GM21390 (cell line): ENCODE measurements around the gene TTLL3.
"Not testable (repeated sequence)": the region's sequence is repeated elsewhere in the genome, so short reads cannot be mapped to it uniquely, and the experiment has no call there.

ENCODE experiments used
- ATAC-seq: cut with Tn5 transposase; IDR thresholded peaks from one replicate; pipeline ENCODE4 v1.9.1; 2021; ENCODE audit not compliant: unreplicated experiment

The TTLL3 gene

GRCh38 chr3:9837701-9838582, 27.9 kb downstream of the TTLL3 start:
- no peak for ATAC-seq

- ATAC-seq, result no peak
These were observed 28.8 kb downstream of the TTLL3 start for GRCh38 chr3:9838856-9839255.

DNA sequence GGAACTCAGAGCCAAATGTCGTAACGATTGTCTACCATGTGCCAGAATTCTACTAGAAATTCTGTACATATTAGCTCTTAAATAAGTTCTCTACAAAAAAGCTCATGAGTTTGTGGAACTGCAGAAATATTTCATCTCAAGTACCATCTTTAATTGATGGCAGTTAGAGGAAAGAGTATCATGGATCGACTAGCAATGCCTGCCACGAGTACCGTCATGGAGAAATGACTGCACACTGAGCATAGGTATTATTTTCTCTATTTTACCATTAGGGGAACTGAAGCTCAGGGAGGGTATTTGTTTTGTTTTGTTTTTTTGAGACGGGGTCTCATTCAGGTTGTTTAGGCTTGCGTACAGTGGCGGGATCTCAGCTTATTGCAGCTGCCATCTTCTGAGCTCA, 31.0 kb downstream of the TTLL3 start:
- ATAC-seq, result no peak

DNA sequence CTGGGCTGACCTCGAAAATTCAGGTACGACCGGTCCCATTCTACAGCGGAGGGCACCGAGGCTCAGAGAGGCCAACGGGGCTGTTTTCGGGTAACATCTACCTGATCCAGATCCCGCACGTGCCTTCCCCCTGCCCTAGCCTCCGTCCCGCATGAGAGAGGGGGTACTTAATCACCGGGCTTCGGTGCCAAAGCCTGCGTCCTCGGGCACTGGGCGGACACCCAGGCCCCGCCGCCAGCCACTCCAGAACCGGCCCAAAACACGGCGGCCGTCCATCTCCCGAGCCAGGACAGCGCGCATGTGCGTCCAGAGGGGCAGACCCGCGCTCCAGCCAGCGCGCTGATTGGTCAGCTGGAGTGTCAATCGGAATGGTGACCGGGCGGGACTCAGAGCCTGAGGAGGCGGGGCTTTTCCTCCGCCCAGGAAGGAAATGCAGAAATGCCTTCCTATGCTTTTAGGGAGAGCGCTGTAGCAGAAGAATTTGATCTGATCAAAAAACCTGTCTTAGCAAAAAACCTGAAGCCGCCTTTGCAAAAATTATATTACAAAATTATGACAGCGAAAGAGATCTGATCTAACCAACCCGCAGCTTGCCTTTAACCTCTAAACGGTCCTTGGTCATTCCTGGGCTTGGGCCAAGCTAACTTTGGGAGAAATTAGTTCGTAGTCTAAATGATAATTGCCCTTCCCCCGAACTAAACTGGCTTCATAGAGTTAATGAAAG, 33.8 kb downstream of the TTLL3 start, which contains the start of gene RPUSD3:
Gene RPUSD3 (minus strand): TSS at position 294 of the 724 bp plus-strand sequence. CDS start 18 bp downstream, at position 276.
- peak; percentile 98 for ATAC-seq

GRCh38 chr3:9846231-9846630, 36.2 kb downstream of the TTLL3 start:
- no peak for ATAC-seq

DNA sequence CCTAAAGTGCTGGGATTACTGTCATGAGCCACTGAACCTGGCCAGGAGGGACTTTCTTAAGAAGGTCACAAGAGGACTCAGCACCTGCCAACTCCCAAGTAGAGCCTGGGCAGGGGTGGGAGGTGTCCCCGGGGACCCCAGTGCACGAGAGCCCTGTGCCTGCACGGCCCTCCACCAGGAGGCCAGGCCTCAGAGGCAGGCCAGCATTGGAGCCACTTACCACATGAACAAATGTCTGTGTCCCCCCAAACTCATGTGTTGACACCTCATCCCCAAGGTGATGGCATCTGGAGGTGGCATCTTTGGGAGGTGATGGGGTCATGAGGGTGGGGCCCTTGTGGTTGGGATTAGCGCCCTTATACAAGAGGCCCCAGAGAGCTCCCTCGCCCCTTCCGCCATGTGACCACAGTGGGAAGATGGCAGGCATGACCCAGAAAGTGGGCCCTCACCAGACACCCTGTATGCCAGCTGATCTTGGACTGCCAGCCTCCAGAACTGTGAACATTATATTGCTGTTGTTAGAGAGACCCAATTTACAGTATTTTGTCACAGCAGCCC, 36.9 kb downstream of the TTLL3 start:
- ATAC-seq, result no peak

DNA sequence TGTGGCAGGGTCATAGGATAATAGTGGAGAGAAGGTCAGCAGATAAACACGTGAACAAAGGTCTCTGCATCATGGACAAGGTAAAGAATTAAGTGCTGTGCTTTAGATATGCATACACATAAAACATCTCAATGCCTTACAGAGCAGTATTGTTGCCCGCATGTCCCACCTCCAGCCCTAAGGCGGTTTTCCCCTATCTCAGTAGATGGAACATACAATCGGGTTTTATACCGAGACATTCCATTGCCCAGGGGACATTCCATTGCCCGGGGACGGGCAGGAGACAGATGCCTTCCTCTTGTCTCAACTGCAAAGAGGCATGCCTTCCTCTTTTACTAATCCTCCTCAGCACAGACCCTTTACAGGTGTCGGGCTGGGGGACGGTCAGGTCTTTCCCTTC, 37.8 kb downstream of the TTLL3 start:
- not testable (repeated sequence) for ATAC-seq

DNA sequence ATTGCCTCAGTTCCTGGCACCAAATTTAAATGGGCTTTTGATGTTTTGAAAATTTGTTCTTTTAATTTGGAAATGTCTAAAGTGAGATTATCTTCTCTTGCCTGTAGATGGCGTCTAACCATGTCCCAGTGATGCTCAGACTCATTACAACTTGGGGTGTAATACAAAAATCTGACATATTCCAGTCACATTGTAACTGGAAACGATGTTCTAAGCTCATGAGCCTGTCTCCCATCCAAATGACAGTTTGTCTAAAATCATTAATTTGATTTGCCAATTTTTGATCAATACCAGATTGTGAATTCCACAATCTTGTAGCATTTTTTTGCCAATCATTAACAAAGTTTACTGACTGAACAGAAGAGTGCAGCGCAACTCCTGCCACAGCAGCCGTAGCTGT, 38.8 kb downstream of the TTLL3 start:
- ATAC-seq, result not testable (repeated sequence)

DNA sequence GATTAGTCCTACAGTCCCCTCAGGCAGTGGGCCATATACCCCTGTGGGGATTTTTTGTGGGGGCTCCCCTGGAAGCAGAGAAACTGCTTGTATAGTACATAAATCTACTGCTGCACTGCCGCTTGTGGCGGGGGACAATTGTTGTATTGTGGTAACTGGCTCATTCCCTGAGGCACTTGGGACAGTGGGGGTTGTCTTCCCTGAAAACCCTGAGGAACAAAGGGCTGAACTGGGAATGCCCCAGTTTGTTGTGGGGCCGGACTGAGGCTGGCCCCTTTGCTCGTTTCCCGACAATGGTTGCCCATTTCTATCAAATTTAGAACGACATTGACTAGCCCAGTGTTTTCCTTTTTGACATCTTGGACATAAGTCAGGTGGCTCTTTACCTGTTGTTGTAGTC, 41.3 kb downstream of the TTLL3 start:
- not testable (repeated sequence) for ATAC-seq

DNA sequence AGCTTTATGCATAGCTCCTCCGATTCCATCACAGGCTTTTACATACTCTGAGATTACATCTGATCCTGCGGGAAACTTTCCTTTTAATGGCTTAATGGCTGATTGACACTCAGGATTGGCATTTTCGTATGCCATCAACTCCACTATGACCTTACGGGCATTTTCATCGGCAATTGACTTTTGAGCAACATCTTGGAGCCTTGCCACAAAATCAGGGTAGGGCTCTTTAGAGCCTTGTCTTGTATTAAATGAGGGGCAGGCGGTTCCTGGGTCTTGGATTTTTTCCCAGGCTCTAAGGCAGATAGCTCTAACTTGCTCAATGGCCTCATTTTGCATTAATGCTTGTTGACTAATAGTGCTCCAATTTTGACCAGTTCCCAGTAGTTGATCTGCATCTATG, 41.9 kb downstream of the TTLL3 start:
- not testable (repeated sequence) for ATAC-seq

- no peak for ATAC-seq
These were observed 42.5 kb downstream of the TTLL3 start for GRCh38 chr3:9852528-9852927.

DNA sequence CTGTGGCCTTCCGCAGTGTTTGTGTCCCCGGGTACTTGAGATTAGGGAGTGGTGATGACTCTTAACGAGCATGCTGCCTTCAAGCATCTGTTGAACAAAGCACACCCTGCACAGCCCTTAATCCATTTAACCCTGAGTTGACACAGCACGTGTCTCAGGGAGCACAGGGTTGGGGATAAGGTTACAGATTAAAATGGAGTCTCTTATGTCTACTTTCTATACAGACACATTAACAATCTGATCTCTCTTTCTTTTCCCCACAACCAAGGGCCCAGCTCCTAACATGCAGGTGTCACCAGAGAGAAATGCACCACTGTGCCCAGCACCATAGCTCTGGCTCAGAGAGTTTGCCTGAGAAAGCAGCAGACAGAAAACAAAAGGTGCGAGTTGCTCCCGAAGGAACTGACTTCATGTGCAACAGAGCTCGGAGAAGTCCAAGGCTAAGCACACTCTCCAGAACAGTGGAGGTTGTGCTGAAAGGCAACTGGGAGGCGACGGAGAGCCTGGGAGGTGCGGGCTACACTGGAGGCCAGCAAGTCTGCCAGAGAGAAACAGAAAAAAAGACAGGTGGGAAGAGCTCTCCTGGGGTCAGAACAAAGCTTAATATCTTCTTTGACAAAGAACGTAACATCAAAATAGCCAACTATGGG, 44.4 kb downstream of the TTLL3 start:
- ATAC-seq, result not testable (repeated sequence)

DNA sequence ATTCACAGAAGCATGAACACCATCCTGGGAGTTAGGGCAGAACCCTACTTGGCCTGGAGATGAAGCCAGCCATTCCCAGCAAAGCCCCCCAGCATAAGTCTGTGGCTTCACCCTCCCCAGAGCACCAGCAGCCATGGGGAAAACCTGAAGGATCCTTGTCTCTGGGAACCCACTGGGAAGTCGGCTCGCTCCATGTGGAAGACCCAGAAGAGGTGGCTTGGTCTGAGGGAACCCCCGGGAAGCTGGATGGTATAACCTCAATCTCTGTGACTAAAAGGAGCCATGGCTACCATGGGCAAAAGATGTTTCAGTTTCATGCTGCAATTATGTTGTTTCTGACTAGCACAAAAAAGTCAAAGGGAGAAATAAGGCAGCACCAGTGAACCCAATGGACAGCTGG, 45.5 kb downstream of the TTLL3 start:
- ATAC-seq, result no peak

- no peak for ATAC-seq
These were observed 49.5 kb downstream of the TTLL3 start for GRCh38 chr3:9859530-9860025.

DNA sequence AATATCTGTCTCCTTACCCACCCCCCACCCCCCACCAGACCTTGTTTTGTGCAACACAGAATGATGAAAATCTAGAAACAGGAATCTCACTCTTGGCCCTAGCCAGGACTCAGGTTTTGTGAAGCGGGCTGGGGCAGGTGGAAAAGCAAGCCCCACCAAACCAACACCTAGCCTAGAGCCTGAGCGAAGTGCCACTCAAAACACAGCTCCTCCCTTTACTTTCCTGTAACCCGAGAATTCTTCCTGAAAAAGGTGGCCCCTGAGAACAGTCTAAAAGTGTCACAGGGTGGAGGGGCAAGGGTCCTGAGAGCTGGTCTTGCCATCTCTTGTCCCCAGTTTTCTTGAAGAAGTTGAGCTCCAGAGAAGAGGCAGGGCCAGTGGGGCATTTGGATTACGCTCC, 51.1 kb downstream of the TTLL3 start:
- ATAC-seq, result no peak

- no peak for ATAC-seq
These were observed 51.6 kb downstream of the TTLL3 start for GRCh38 chr3:9861626-9862130.

GRCh38 chr3:9862391-9863057, 52.5 kb downstream of the TTLL3 start:
- ATAC-seq, result no peak

DNA sequence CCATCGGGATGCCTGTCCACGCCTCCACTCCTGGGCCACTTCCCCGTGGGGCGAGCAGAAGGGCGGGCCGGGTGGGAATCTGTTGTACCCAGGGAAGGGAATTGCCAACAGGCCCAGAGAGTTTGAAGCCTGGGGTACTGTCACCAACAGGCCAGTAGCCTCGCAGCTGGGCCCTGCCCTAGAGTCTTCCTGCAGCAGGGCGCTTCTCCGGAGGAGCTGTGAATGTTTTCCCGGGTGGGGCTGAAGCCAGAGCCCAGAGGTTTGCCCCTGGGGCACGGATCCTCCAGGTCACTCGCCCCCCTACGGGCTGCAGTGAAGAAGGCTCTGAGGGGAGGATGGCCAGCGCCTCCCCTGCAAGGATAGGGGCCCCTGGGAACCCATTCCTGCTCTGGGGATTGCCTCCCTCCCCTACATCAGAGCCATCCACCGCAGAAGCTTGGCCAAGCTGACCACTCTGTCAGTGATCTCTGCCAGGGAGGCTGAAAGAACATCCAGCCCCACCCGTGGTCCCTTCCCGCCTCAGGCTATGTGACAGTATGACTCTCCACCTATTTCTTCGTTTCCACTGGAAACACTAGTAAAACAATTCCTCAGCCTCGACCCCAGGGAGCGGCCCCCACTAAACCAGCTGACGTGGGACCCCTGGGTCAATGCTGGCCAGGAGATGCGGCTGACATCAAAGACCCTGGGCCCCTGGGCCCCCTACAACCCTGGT, 53.2 kb downstream of the TTLL3 start:
- ATAC-seq, result no peak

DNA sequence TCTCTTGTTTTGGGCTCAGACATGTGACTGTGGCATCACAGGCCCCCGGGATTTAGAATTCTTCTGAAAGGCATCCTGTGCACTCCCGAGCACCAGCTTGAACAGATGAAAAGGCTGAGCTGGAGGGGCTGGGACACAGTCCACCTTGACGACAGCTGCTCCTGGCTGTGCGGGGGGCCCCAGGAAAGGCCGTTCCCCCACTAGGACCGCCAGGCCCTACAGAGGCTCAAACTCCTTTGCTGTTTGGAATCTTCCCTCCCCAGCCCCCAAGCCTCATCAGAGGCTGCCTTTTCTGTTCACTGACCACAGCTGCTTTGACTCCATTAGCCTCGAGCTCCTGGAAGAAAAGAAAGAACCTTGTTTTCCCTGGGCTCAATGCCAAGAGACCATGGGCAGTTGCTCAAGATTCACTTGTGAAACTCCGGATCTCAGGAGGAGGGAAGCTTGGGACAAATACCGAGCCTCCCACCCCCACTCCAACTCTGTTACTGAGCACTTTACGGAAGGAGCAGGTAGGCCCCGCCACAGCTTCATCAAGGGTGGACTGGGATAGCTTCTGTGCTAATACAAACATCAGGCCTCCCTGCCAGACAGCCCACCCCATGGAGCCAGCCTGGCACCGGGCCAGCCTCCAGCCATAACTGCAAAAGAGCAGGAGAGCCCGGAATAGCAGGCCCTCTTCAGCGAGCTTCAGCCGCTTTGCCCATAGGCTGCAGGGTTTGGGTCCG, 54.3 kb downstream of the TTLL3 start:
- ATAC-seq, result no peak
